Endodermal cell (in vitro differentiated cells): ENCODE measurements around the gene SEPTIN2. TPM values are rescaled to one million over a fixed set of nuclear protein-coding genes. Genes with fewer than 3 reads are reported as not detected.

Experiments
- DNase-seq: peaks from one replicate; pipeline ENCODE4 v3.0.0-alpha.2; 2017
- H3K27ac ChIP-seq: 2 replicates; pipeline ENCODE4 v1.5.1; 2013; ENCODE audit warnings: mild to moderate bottlenecking, low read depth, low read length, moderate library complexity
- H3K27me3 ChIP-seq: 2 replicates; pipeline ENCODE4 v1.6.1; 2013; ENCODE audit warnings: mild to moderate bottlenecking, low read length, moderate library complexity; ENCODE audit not compliant: insufficient read depth, control insufficient read depth, poor library complexity, severe bottlenecking
- H3K36me3 ChIP-seq: 2 replicates; pipeline ENCODE4 v1.7.0; 2013; ENCODE audit warnings: mild to moderate bottlenecking, low read length, moderate library complexity; ENCODE audit not compliant: control insufficient read depth, insufficient read depth
- H3K4me1 ChIP-seq: one replicate; pipeline ENCODE4 v1.7.0; 2013; ENCODE audit warnings: low read length; ENCODE audit not compliant: control insufficient read depth, insufficient read depth
- H3K4me3 ChIP-seq: 2 replicates; pipeline ENCODE4 v1.5.1; 2013; ENCODE audit warnings: mild to moderate bottlenecking, low read length, moderate library complexity
- H3K9ac ChIP-seq: 2 replicates; pipeline ENCODE4 v1.6.1; 2013; ENCODE audit warnings: mild to moderate bottlenecking, low read length, moderate library complexity; ENCODE audit not compliant: poor library complexity, severe bottlenecking; ENCODE audit errors: extremely low read depth
- H3K9me3 ChIP-seq: 2 replicates; pipeline ENCODE4 v1.6.1; 2013; ENCODE audit warnings: mild to moderate bottlenecking, low read length, moderate library complexity; ENCODE audit not compliant: control insufficient read depth
- H3K27ac Mint-ChIP-seq: 2 replicates; pipeline ENCODE4 v1.8.0; 2020; ENCODE audit warnings: mixed read lengths
- H3K27me3 Mint-ChIP-seq: 2 replicates; pipeline ENCODE4 v1.8.0; 2021; ENCODE audit warnings: mild to moderate bottlenecking, mixed read lengths; ENCODE audit not compliant: insufficient read depth
- H3K36me3 Mint-ChIP-seq: 2 replicates; pipeline ENCODE4 v1.8.0; 2020; ENCODE audit warnings: low read depth, mixed read lengths
- H3K4me1 Mint-ChIP-seq: 2 replicates; pipeline ENCODE4 v1.8.0; 2020; ENCODE audit warnings: mixed read lengths
- H3K4me3 Mint-ChIP-seq: 2 replicates; pipeline ENCODE4 v1.8.0; 2020; ENCODE audit warnings: mild to moderate bottlenecking, moderate library complexity, mixed read lengths
- H3K9me3 Mint-ChIP-seq: 2 replicates; pipeline ENCODE4 v1.8.0; 2020; ENCODE audit warnings: mild to moderate bottlenecking, mixed read lengths
- WGBS, 2 experiments: methylation state at CpG; one replicate each; pipeline versions ENCODE4 v1.1.5 to v1.1.7; 2013; ENCODE audit warnings: missing lambda C conversion rate in 2 of 2, mixed read lengths in 1 of 2; ENCODE audit not compliant: insufficient coverage in 1 of 2, insufficient read length in 1 of 2; 5-methylcytosine and 5-hydroxymethylcytosine counted together
- total RNA-seq, 2 donors: library from RNA; stranded (reverse); fragmentation: NEBNext Ultra II Directional in 1 of 2; extraction: Animal tissue kit (Norgen Biotek cat#: 25700) in 1 of 2; gene quantifications; 2 replicates in 1 of 2; 3 replicates in 1 of 2; pipeline ENCODE4 v1.2.1, GENCODE V29; 2021
- TF ChIP-seq, protein P1 (sequence below): fragments of 200-600 bp; sonication (generic); conservative IDR thresholded peaks from 2 replicates; pipeline ENCODE4 v1.5.0; 2021; ENCODE audit warnings: antibody characterized with exemption, mild to moderate bottlenecking

Gene SEPTIN2
- total RNA-seq, 2 donors from 2014 or later, result 365 to 380 TPM

DNA sequence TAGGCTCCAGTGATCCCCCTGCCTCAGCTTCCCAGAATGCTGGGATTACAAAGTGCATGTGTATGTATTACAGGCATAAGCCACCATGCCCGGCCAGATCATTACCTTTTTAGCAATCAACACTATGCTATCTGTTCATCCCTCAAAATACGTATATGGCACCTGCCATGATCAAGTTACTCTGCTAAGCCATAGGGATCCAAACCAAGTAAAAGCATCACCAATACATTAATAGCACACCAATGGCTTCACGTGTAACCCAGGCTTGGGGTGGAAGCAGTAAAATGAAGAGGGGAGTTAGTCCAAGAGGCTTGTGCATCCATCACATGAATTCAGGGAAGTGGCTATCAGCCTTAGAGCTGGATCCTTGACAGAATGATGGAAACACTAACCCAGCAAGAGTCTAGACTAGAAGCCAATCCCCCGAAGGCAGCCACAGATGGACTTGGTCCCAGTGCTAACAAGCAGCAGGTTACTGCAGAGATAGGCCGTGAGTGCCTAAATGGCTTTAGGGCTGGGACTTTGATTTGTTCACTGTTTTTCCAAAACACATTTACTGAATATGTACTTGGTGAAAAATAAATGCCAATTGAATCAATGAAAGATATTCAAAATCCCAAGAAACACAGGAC, 11.6 kb upstream of the SEPTIN2 start:
- Histone ChIP-seq H3K9ac (no peak overlapping the region), H3K9me3 (no peaks in the 10 kb centered on the region), H3K27ac (no peak overlapping the region), H3K4me1 (peaks cover 6% of the 10 kb centered on the region), H3K4me3 (no peak overlapping the region), H3K27me3 (no peaks in the 10 kb centered on the region), H3K36me3 (peaks cover 4% of the 10 kb centered on the region)
- H3K36me3 Mint-ChIP-seq, result no peaks in the 10 kb centered on the region
- no peaks in the 10 kb centered on the region for H3K9me3 Mint-ChIP-seq
- peaks cover 29% of the 10 kb centered on the region for H3K4me1 Mint-ChIP-seq
- no peak overlapping the region for H3K27ac Mint-ChIP-seq
- TF ChIP-seq, protein P1, sequence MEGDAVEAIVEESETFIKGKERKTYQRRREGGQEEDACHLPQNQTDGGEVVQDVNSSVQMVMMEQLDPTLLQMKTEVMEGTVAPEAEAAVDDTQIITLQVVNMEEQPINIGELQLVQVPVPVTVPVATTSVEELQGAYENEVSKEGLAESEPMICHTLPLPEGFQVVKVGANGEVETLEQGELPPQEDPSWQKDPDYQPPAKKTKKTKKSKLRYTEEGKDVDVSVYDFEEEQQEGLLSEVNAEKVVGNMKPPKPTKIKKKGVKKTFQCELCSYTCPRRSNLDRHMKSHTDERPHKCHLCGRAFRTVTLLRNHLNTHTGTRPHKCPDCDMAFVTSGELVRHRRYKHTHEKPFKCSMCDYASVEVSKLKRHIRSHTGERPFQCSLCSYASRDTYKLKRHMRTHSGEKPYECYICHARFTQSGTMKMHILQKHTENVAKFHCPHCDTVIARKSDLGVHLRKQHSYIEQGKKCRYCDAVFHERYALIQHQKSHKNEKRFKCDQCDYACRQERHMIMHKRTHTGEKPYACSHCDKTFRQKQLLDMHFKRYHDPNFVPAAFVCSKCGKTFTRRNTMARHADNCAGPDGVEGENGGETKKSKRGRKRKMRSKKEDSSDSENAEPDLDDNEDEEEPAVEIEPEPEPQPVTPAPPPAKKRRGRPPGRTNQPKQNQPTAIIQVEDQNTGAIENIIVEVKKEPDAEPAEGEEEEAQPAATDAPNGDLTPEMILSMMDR, result no peak
- no peaks in the 10 kb centered on the region for H3K27me3 Mint-ChIP-seq
- WGBS, 2 experiments, result 86 to 95% methylated on average over 5 of the region's 5 CpGs
- no peak for DNase-seq
- H3K4me3 Mint-ChIP-seq, result no peak overlapping the region

DNA sequence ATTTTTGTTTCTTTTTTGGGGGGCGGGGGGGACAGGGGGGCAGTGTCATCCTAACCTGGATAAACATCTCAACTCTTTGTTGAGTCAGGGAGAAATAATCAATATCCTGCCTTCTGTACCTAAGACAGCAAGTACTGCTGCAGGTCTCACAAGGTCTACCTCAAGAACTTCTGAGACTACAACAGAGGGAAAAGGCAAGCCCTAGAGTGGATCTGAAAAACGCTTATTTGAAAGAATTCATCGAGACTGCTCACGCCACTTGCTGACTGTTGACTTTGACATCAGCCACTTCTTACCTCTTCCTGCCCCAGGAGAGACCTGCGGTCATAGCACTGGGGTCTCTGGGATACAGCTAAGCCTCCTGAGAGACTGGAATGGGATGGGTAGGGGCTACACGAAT, 8.7 kb upstream of the SEPTIN2 start:
- Histone ChIP-seq H3K9ac (no peak overlapping the region), H3K4me3 (no peak overlapping the region), H3K9me3 (no peaks in the 10 kb centered on the region), H3K4me1 (peaks cover 6% of the 10 kb centered on the region), H3K36me3 (peaks cover 4% of the 10 kb centered on the region), H3K27me3 (no peaks in the 10 kb centered on the region), H3K27ac (no peak overlapping the region)
- no peaks in the 10 kb centered on the region for H3K9me3 Mint-ChIP-seq
- H3K27me3 Mint-ChIP-seq, result no peaks in the 10 kb centered on the region
- no peak overlapping the region for H3K4me3 Mint-ChIP-seq
- no peak for DNase-seq
- WGBS, 2 experiments, result 83 to 100% methylated on average over 2 to 6 of the region's 6 CpGs
- H3K4me1 Mint-ChIP-seq, result peaks cover 42% of the 10 kb centered on the region
- TF ChIP-seq, protein P1, result no peak
- H3K36me3 Mint-ChIP-seq, result no peaks in the 10 kb centered on the region
- no peak overlapping the region for H3K27ac Mint-ChIP-seq

DNA sequence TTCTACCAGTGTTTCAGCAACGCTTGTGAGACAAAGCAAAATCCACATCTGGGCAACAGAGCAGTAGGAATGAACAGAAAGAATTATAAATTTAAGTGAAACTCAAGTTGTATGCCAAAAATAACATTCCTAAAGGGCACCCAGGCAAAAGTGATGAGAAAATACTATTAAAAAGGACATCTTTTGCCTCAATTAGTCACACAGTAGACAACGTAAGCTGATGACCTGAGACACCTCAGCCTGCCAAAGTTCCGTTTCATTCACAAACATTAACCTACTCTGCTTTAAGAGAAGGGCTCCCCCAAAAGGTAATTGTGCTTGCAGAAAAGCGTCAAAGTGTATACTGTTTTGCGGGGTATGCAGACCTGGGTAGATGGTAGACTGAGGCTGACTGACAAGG, 7.5 kb upstream of the SEPTIN2 start:
- no peaks in the 10 kb centered on the region for H3K27me3 Mint-ChIP-seq
- 93 to 100% methylated on average over 2 to 5 of the region's 5 CpGs for WGBS, 2 experiments
- no peaks in the 10 kb centered on the region for H3K36me3 Mint-ChIP-seq
- H3K9me3 Mint-ChIP-seq, result no peaks in the 10 kb centered on the region
- DNase-seq, result no peak
- H3K27ac ChIP-seq, result no peak overlapping the region
- H3K27ac Mint-ChIP-seq, result no peak overlapping the region
- H3K4me3 Mint-ChIP-seq, result no peak overlapping the region
- no peak overlapping the region for H3K9ac ChIP-seq
- peaks cover 4% of the 10 kb centered on the region for H3K36me3 ChIP-seq
- no peaks in the 10 kb centered on the region for H3K9me3 ChIP-seq
- TF ChIP-seq, protein P1, result no peak
- H3K4me1 ChIP-seq, result peaks cover 1% of the 10 kb centered on the region
- peaks cover 34% of the 10 kb centered on the region for H3K4me1 Mint-ChIP-seq
- H3K4me3 ChIP-seq, result no peak overlapping the region
- H3K27me3 ChIP-seq, result no peaks in the 10 kb centered on the region
